ENCODE data around the gene NCAPH2.
"Not testable (repeated sequence)": the region's sequence is repeated elsewhere in the genome, so short reads cannot be mapped to it uniquely, and the experiment has no call there.

NCAPH2 gene

GRCh38 chr22:50520184-50520583 is 12.2 kb downstream of the NCAPH2 start:
- DNase-seq = not testable (repeated sequence)

- no peak for DNase-seq
These were observed 12.9 kb downstream of the NCAPH2 start for GRCh38 chr22:50520826-50521453.

DNA sequence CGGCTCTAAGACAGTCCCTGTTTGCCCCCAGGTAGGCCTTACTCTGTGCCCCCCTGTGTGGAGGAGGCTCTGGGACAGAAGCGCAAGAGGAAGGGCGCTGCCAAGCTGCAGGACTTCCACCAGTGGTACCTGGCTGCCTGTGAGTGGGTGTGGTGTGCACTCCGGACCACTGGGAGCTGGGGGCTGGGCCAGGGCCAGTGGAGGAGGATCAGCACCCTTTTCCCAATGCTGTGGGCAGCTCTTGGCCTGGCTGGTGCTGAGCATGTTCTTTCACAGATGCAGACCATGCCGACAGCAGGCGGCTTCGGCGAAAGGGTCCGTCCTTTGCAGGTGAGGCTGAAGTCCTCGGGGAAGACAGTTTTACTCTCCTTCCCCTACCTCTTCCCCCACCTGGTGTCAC is 13.7 kb downstream of the NCAPH2 start:
- no peak for DNase-seq

DNA sequence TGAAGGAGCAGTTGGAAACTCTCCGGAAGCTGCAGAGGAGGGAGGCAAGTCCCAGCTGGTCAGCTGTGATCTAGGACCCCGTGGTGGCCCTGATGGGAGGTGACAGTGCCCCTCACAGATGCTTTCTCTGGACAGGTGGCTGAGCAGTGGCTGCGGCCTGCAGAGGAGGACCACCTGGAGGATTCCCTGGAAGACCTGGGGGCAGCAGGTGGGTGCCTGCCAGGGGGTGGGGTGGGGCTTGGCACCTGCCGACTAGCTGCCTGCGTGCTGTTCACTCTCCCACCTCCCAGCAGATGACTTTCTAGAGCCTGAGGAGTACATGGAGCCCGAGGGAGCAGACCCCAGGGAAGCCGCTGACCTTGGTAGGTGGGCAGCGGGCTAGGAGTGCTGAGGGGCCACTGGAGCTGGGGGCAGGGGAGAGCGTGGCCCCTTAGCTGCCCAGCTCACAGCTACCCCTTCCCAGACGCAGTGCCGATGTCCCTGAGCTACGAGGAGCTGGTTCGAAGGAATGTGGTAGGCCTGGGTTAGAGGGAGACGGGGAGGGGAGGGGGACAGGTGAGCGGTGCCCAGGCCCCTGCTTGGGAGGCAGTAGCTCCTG is 14.3 kb downstream of the NCAPH2 start:
- peak; percentile 25 for DNase-seq

DNA sequence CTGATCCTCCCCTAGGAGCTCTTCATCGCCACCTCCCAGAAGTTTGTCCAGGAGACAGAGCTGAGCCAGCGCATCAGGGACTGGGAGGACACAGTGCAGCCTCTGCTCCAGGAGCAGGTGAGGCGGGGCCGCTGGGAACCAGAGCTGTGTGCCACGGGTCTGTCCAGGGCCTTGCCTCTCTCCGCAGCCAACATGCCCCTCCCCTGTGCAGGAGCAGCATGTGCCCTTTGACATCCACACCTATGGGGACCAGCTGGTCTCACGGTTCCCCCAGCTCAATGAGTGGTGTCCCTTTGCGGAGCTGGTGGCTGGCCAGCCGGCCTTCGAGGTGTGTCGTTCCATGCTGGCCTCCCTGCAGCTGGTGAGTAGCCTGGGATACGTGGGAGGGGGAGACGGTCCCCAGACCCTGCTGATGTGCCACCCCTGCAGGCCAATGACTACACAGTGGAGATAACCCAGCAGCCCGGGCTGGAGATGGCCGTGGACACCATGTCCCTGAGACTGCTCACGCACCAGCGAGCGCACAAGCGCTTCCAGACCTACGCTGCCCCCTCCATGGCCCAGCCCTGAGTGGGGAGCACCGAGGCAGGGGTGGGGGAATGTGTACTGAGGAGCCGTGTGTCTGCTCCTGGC is 14.9 kb downstream of the NCAPH2 start:
- DNase-seq = peak; percentile 21

DNA sequence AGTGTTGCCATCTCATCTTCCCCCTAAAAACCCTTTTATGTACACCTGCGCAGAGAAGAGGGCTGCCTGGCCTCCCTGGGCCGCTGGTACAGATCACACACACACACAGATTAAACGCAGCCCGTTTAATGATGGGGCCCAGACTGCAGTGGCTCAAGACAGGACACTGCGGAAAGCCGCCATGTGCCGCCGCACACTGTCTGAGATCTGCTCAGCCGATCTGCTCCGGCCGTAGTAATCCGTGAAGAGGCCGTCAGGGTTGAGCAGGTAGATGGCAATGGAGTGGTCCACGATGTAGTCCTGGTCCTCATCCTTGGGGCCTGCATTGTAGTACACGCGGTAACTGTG is 15.4 kb downstream of the NCAPH2 start:
- no peak for DNase-seq

GRCh38 chr22:50523806-50524675 is 16.0 kb downstream of the NCAPH2 start:
- DNase-seq = peak; percentile 23

GRCh38 chr22:50524676-50525103 is 16.7 kb downstream of the NCAPH2 start:
- no peak for DNase-seq

DNA sequence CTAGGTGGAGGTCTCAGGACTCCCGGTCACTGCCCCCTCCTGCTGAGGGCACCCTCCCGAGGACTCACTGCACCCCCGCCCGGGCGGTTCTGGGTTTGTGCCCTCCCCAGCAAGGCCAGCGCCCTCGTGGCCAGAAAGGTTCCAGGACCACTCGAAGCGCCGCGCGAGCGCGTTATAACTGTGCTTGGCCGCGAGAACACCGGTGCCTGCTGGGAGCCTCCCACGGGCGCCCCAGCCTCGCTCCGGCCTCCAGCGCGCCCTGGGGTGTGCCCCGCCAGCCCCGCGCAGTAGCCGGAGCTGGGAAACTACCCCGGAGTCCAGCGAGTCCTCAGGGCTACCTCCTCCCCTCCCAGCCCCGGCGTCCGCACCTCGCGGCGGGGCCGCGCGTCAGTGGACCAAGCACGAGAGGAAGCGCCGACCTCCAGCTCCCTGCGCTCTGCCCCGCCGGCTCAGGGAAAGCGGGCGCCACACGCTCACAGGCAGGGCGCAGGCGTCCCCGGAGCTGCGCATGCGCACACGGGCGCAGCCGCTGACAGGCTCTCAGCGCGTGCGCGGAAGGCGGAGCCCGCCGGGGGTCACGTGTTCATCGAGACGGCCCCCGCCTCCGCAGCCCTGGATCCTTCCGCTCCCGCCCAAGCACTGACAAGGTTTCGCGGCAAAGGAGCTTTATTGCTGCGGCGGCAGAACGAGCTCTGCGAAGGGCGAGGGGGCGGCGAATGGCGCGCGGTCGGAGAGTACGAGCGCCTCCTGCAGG is 17.3 kb downstream of the NCAPH2 start, which contains the start of gene SCO2:
Gene SCO2, minus strand, starts transcription at position 495 of the 754 bp plus-strand sequence. CDS start 1,187 bp downstream, outside the sequence.
- DNase-seq = peak; percentile 98

- no peak for DNase-seq
These were observed 17.8 kb downstream of the NCAPH2 start for GRCh38 chr22:50525858-50526107.

GRCh38 chr22:50526108-50526833 is 18.2 kb downstream of the NCAPH2 start:
- peak; percentile 92 for DNase-seq

GRCh38 chr22:50526834-50527801 is 19.1 kb downstream of the NCAPH2 start:
- peak; percentile 46 for DNase-seq

- DNase-seq = no peak
These were observed 20.1 kb downstream of the NCAPH2 start for GRCh38 chr22:50527921-50528681.

GRCh38 chr22:50528682-50529415 is 20.8 kb downstream of the NCAPH2 start:
- DNase-seq = no peak

DNA sequence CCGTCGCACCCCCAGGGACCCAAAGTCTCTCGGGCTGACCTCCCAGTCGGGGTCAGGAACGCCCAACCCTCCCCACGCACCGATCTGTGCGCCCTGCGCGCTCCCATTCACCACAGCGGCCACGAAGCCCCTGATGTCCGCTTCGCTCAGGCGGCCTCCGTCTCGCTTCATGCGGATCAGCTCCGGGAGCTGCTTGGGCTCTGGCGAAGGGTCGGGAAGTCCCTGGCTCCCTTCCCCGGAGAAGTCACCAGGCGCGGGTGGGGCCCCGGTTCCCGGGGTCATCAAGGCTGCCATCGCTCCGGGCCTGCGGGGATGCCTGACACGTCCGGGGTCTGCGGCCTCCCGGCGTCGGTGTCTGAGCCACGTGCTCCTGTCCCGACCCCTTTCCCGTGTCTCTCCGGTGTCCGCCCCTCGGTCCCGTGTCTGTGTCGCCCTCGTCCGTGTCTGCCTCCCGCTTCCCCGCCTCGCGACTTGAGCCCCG is 21.4 kb downstream of the NCAPH2 start:
- DNase-seq = peak; percentile 58

DNA sequence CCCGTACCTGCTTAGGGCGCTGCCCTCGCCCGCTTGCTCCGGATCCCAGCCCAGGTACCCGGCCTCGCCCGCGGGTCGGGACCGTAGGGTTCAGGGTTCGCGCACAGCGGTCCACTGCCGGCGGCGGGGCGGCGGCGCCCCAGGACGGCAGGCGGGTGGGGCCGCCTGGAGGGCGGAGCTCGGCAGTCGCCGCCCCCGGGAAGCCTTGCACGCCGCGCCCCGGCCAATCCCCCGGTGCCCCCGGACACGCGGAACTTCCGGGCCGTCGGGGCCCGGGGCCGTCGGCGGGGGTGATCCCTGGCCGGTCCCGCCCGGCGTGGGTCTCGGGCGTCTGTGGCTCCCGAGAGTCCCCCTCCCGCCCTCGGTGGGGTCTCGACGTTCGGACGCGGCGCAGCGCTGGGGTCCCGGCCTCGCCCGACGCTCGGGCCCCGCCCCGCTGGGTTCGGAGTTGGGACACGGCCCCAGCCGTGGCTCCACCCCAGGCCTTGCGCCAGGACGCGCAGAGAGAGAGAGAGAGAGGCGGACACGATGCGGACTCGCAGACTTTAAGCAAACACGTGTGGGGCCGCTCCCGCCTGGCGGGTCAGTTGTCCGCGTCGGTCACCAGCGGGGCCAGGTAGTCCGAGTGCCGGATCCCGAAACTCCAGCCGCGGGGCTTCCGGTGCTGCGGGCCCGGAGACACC is 22.0 kb downstream of the NCAPH2 start, which contains the start of gene TYMP:
Gene TYMP, minus strand, starts transcription at position 116 of the 683 bp plus-strand sequence. CDS start 303 bp downstream, outside the sequence.
- peak; percentile 85 for DNase-seq

DNA sequence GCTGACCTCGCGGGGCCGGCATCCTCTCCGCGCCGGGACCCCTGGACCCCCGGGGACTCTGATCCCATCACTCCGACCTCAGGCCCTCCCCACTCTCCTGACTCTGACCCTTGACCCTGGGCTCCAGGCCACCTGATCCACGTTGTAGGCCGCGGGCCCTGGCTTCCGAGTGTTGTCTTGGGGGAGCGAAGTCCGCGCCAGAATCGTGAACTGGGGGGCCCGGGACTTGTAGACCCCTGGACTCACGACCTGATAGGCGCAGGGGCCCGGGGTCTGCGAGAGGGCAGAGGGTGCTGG is 22.5 kb downstream of the NCAPH2 start:
- DNase-seq = no peak

- peak; percentile 81 for DNase-seq
These were observed 23.0 kb downstream of the NCAPH2 start for GRCh38 chr22:50530877-50531545.
